Neural crest cell (in vitro differentiated cells): ENCODE data around the gene LAMB4. TPM values are rescaled to one million over a fixed set of nuclear protein-coding genes. Genes with fewer than 3 reads are reported as not detected.

Experiments used
- DNase-seq: peaks from one replicate; pipeline ENCODE4 v3.0.0; 2021; ENCODE audit warnings: low read depth, mixed read lengths, low spot score
- H3K27ac Mint-ChIP-seq: one replicate; pipeline ENCODE4 v1.8.0; 2021; ENCODE audit warnings: mild to moderate bottlenecking, mixed read lengths; ENCODE audit not compliant: unreplicated experiment
- H3K27me3 Mint-ChIP-seq: 2 replicates; pipeline ENCODE4 v1.8.0; 2021; ENCODE audit warnings: low read depth, mild to moderate bottlenecking, mixed read lengths
- H3K36me3 Mint-ChIP-seq: 2 replicates; pipeline ENCODE4 v1.8.0; 2021; ENCODE audit warnings: low read depth, mild to moderate bottlenecking, mixed read lengths
- H3K4me1 Mint-ChIP-seq: 2 replicates; pipeline ENCODE4 v1.8.0; 2021; ENCODE audit warnings: mixed read lengths
- H3K4me3 Mint-ChIP-seq: one replicate; pipeline ENCODE4 v1.8.0; 2021; ENCODE audit warnings: mild to moderate bottlenecking, mixed read lengths
- H3K9me3 Mint-ChIP-seq: 2 replicates; pipeline ENCODE4 v1.8.0; 2021; ENCODE audit warnings: mixed read lengths
- CTCF ChIP-seq: fragments of 200-600 bp; sonication (generic); conservative IDR thresholded peaks from 2 replicates; pipeline ENCODE4 v1.5.0; 2021; ENCODE audit warnings: antibody characterized with exemption, mild to moderate bottlenecking
- total RNA-seq: library from RNA; stranded (reverse); gene quantifications from 2 replicates; pipeline ENCODE4 v1.2.1, GENCODE V29; 2021

LAMB4 gene
- total RNA-seq, 1 donor from 2014 or later, result 0.16 TPM

GRCh38 chr7:108165723-108166122 lies 35.6 kb upstream of the LAMB4 start:
- Mint-ChIP-seq H3K36me3 (no peaks in the 10 kb centered on the region), H3K4me1 (no peaks in the 10 kb centered on the region), H3K9me3 (peaks cover 4% of the 10 kb centered on the region), H3K27ac (no peak overlapping the region), H3K4me3 (no peak overlapping the region), H3K27me3 (no peaks in the 10 kb centered on the region)
- DNase-seq, result no peak
- no peak for TF ChIP-seq CTCF

- no peak overlapping the region for H3K27ac Mint-ChIP-seq
- no peaks in the 10 kb centered on the region for H3K36me3 Mint-ChIP-seq
- peak; percentile 35 for TF ChIP-seq CTCF
- H3K4me1 Mint-ChIP-seq, result no peaks in the 10 kb centered on the region
- H3K27me3 Mint-ChIP-seq, result no peaks in the 10 kb centered on the region
- DNase-seq, result no peak
- H3K9me3 Mint-ChIP-seq, result peaks cover 4% of the 10 kb centered on the region
- H3K4me3 Mint-ChIP-seq, result no peak overlapping the region
Observed at GRCh38 chr7:108164946-108165345, 34.8 kb upstream of the LAMB4 start.

DNA sequence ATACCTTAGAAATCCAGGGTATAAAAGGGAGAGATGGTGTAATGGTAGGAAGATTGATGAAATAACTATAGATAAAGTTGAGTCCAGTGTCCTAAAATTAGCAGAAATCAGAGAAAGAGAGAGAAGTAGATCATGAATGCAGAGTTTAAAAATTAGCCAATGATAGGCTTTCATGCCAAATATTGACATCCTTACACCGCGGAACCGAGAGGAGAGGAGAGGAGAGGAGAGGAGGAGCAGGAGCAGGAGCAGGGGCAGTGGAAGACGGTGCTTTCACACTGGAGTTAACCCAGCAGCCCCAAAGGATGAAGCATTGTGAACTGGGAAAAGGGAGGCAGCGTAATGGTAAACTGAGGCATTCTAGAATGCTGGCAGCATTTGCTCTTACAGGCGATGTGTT lies 34.2 kb upstream of the LAMB4 start:
- no peak overlapping the region for H3K27ac Mint-ChIP-seq
- H3K4me3 Mint-ChIP-seq, result no peak overlapping the region
- H3K36me3 Mint-ChIP-seq, result no peaks in the 10 kb centered on the region
- peaks cover 4% of the 10 kb centered on the region for H3K9me3 Mint-ChIP-seq
- no peak for DNase-seq
- H3K4me1 Mint-ChIP-seq, result no peaks in the 10 kb centered on the region
- H3K27me3 Mint-ChIP-seq, result no peaks in the 10 kb centered on the region
- no peak for TF ChIP-seq CTCF

DNA sequence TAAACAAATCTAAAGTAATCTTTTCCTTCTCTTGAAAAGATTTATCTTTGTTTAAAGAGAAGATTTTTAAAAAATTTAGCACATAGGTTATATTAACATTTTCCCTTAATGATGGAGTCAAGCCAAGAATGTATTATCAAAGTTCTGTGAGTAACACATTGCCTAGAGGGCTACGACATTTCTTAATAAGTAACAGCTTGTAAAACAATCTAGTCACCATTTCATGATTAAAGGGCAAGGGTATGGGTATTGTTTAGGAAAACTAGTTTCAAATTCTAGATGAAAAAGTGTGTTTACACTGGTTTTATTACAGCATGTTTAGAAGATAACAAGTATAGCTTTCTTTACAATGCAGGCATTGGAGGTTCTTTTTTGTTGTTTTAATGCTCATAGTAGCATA lies 28.6 kb upstream of the LAMB4 start:
- Mint-ChIP-seq H3K36me3 (no peaks in the 10 kb centered on the region), H3K4me3 (no peak overlapping the region), H3K9me3 (peaks cover 4% of the 10 kb centered on the region), H3K4me1 (no peaks in the 10 kb centered on the region), H3K27me3 (no peaks in the 10 kb centered on the region), H3K27ac (no peak overlapping the region)
- no peak for TF ChIP-seq CTCF
- no peak for DNase-seq

- no peaks in the 10 kb centered on the region for H3K4me1 Mint-ChIP-seq
- no peaks in the 10 kb centered on the region for H3K36me3 Mint-ChIP-seq
- no peak for DNase-seq
- no peak overlapping the region for H3K27ac Mint-ChIP-seq
- no peaks in the 10 kb centered on the region for H3K27me3 Mint-ChIP-seq
- no peaks in the 10 kb centered on the region for H3K9me3 Mint-ChIP-seq
- no peak overlapping the region for H3K4me3 Mint-ChIP-seq
- TF ChIP-seq CTCF, result no peak
Observed at GRCh38 chr7:108157606-108158335, 27.6 kb upstream of the LAMB4 start.
